NCI-H446 (cell line): Measurements from ENCODE around the gene TEAD1.
"Not testable (repeated sequence)": the region's sequence is repeated elsewhere in the genome, so short reads cannot be mapped to it uniquely, and the experiment has no call there.

Source experiments
- DNase-seq, 2 experiments: peaks; one replicate each; lab custom pipeline; 2025; lab: John Stamatoyannopoulos, UW

Gene TEAD1

DNA sequence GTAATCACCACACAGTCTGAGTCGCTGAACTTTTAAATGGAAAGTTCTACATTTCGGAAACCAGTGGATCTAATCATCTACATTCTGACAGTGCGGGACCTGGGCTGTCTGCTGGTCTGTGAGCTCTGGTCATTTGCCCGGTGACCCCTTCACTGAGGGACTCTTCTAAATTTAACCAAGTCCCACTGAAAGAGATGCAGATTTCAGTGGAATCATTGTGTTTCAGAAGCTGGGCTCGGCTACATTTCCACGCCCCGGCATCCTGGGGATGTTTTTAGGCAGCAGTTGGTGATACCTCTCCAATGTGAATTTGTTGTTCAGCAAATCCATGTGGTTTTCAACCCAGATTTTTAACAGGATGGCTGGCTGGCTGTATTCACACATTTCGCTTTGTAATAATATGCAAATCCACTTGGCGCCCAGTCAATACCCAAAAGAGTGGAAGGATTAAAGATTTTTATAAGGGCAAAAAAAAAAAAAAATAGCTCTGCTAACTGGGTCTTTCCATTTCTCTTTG, 189.4 kb downstream of the TEAD1 start:
- DNase-seq: no peak

- no peak for DNase-seq
Measured at GRCh38 chr11:12864316-12865156, 190.3 kb downstream of the TEAD1 start.

DNA sequence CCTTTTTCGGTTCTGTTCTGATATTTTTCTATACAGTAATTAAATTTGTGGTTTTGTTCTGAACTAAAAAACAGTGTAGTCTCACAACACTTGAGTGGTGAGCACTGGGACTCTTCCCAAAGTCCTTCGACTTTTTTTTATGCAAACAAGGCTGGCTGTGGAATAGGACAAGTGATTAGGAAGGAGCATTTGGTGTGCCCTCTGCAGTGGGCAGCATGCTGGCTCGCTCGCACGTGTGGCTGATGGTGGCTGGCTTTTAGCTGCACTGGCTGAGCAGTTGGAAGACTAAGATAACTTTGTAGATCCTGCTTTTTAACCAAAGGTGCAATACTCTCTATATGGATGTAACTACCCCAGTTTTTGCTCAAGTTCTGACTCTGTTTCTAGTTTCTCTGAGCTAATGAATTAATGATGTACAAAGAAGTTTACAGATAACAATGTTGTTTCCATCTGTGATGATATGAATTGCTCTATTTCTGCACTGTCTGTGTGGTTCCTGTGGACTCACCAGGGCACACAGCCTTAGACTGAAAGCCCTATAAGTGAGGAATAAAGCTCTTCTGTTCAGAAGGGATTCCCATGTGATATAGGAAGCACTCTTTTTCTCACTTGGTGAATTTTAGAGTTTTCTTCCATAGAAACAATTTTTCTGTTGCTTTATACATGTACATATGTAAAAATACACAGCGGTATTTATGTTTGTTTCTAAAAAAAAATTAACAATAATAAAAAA, 191.8 kb downstream of the TEAD1 start:
- no peak for DNase-seq

GRCh38 chr11:12867531-12867930, 193.3 kb downstream of the TEAD1 start:
- DNase-seq: no peak

DNA sequence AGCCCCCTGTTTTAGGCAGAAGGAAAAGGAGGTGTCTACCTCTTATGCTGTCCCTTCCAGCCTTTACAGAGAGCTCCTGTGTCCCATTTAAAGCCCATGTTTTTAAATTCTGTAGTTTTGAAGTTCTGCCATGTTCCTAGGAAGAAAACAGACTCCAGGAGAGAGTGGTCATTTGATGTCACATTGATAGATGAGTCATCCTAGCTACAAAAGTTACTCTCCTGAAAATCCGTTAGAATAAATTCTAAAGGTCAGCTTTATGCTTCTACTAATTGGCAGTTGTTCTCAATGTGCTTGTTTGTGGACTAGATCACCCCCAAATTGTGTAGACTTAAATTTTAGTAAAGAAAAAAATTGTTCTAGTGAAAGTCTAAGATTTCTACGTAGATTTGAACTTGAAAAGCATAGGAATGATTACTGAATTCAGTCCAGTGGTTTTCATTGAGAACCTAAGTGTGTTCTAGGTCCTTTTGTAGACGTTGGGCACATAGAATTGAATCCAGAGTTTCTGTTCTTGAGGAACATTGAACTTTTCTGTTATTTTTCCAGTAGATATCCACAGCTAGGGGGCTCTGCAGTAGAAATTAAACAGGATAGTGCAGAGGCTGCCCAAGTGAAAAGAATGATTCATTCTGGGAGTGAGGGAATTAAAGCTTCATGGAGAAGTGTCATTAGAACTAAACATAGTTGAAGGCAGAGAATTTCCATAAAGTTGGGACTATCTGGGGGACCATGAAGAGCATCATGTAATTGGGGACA, 194.3 kb downstream of the TEAD1 start:
- no peak for DNase-seq

DNA sequence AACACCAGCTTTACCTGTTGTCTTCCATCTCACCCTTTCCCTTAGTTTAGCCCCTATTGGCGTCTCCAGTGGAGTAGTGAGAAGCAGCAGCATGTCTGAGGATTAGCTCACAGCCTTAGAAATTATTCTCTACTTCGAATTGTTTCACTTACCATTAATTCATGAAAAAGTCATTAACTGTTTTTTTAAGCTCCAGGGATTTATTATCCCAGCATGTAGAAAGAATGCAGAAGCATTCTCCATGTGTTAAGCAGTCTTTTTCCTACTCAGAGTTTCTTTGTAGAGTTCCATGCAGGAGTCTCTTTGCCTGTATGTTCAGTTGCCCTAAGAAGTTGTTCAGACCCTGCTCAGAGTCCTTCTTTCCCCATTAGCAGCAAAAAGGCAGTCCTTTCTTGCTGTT, 197.0 kb downstream of the TEAD1 start:
- no peak for DNase-seq

DNA sequence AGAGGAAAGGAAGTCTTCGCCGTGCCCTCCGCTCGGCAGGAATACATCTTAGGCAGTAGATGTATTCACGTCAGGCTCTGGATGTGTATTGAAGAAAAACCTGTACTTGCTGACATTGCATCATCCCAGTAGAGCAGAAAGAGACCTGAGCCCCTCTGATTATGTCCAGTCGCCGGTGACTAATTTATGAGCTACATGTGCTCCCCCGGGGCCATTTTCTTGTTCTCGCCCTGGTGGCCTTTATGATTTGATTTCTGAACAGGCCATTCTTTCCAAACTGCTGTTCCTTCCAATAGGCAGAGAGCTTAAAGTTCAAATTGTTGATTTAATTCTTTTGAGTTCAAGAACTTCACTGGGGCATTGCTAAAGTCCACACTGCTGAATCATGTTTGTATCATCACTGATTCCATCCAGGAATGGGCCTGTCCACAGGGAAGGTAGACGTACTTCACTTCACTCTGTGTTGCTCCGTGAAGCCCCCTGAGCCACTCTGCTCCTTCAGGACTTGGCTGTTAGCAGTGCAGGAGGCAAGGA, 197.6 kb downstream of the TEAD1 start:
- no peak for DNase-seq

DNA sequence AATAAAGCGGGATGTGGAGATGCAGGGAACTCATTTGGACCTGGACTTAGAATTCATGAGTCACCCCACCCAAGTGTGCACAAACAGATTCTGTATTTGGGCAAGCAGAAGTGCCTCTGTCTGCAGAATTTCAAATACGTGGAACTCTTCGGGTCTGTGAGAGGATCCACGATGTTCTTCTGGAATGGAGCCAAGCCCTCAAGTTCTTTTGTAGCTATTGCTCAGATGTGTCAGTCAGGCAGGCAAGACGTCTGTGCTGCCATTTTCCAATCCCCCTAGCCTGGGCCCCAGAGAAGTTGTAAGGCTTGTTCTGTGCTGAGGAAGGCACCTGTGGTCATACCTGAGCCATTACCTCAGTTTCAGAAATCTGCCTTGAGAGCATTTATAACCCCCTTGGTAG, 202.1 kb downstream of the TEAD1 start:
- no peak for DNase-seq

- no peak for DNase-seq
Measured at GRCh38 chr11:12876988-12877387, 202.8 kb downstream of the TEAD1 start.

DNA sequence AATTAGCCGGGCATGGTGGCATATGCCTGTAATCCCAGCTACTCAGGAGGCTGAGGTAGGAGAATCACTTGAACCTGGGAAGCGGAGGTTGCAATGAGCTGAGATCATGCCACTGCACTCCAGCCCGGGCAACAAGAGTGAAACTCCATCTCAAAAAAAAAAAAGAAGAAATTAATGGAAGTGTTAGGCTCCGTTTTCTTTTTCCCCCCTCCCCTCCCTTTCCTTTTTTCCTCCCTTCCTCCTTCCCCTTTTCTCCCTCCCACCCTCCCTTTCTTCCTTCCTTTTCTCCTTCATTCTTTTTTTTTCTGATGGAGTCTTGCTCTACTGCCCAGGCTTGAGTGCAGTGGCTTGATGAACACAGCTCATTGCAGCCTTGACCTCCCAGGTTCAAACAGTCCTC, 203.3 kb downstream of the TEAD1 start:
- DNase-seq: not testable (repeated sequence)

- no peak for DNase-seq
Measured at GRCh38 chr11:12880327-12880726, 206.1 kb downstream of the TEAD1 start.

DNA sequence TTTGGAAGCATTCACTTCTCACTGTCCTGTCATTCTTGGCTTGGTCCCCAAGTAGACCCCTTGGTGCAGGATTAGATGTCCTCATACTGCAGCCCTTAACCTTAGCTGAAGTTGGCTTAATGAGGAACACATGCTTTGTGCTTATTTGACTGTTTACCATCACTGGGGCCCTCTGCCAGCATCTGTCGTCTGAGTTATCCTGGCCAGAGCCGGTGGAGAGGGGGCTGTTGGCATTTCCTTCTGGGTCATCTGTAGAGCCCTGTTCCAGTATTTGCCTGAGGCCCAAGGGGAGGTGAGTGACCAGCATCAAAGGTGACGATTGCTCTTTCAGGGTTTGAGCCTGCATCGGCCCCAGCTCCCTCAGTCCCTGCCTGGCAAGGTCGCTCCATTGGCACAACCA, 208.4 kb downstream of the TEAD1 start:
- no peak for DNase-seq

GRCh38 chr11:12884751-12885318, 210.6 kb downstream of the TEAD1 start:
- DNase-seq: no peak

GRCh38 chr11:12885717-12886239, 211.6 kb downstream of the TEAD1 start:
- no peak for DNase-seq

DNA sequence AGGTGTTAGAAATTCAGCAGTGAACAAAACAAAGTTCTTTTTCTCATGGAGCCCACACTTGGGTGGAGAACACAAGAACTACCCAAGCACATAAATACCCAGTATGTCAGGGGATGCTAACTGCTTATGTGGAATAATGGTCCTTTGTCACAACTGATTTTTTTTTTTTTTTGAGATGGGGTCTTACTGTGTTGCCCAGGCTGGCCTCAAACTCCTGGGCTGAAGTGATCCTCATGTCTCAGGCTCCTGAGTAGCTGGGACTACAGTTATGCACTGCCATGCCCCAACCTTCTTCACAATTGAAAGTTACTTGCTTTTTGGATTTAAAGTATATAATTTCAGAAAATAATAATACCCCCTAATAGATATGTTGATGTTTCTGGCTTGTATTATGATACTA, 212.3 kb downstream of the TEAD1 start:
- DNase-seq: no peak

DNA sequence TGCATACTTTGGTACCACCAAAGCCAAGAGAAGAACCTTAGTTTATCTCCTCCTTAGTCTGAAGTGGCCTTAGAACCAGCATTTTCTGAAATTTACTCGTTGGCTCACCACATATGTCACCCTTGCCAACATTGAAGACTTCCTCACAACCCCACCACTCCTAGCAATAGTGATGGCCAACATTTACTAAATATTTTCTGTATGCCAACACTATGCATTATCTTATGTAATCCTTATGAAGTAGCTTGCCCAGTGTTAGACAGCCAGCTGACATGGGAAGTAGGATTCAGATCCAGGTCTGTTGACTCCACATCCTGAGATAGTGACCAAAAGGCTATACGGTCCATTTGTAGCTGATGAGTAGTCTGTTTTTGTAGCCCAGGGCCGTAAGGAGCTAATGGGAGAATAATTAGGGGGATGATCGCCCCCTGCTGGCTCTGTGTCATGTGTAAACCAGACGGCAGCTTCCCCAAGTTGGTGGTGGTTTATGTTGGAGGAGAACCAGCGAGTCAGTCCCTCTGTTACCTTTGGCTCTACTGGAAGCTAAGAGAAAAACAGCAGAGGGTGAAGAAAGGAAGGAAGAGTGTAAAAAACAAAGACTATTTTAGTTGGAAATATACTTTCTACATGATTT, 214.4 kb downstream of the TEAD1 start:
- DNase-seq: peak; percentile 63 to 81

GRCh38 chr11:12889243-12889642, 215.0 kb downstream of the TEAD1 start:
- no peak for DNase-seq

GRCh38 chr11:12890476-12890875, 216.3 kb downstream of the TEAD1 start:
- no peak for DNase-seq

DNA sequence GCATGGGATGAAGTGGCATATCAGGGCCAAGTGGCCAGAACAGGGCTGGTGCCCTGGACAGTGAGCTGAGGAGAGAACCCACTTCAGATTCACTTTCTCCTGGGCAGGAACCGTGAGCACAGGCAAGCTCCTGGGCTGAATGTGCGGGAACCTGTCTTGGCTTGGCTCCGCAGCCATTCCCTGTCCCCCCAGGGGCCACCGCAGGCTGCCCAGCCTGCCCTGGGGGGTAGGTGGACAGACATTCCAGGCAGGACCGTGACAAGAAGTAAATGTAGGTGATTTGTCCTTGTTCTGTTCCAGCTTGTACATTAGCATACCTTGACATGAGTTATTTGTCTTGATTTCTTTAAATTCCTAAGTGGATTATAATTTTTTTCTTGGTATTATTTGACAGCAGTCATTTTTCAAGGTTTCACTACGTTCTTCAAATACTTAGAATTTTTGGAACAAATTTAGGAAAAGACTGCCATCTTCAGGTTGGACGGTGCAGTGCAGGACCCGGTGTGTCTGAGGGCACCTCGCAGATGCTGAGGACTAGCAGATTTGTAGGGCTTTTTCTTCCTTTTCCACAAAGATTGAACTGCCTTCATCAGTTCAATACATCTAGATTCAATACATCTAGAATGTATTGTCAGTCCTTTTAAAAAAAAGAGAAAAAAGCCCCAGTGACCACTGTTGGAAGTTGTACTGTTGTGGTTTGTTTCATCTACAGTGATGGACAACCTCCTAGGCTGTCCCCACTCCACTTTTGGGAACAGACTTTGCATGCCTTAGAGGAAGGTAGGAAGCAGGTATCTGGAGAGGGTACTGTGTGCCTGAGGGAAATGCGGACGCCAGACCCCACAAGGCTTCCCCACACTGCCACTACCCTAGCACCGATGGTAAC, 219.8 kb downstream of the TEAD1 start:
- DNase-seq: peak; percentile 36 to 58

DNA sequence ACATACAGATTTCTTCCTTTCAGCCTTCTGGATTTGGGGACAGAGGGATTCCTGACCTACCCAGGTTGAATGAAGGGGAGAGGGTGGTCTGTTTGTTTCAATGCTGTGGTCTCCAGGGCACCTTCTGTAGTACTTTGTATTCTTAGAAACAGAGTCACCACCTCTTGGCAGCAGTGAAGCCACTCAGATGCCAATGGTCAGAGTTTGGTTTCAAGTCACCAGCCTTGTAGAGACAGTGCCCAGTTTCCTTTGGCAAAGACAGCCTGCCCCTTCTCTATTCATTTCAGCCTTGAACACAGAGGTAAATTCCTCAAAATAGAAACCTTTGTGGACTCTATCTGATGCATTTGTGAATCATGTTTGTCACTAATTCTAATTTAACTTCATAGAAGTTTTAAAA, 223.2 kb downstream of the TEAD1 start:
- DNase-seq: no peak
